ENCODE measurements around the gene PITPNC1. TPM values are rescaled to one million over a fixed set of nuclear protein-coding genes. Genes with fewer than 3 reads are reported as not detected.
"Not testable (repeated sequence)": the region's sequence is repeated elsewhere in the genome, so short reads cannot be mapped to it uniquely, and the experiment has no call there.

The PITPNC1 gene
- polyA plus RNA-seq, 1 donor from 2014 or later, result 18.8 TPM

- no peak overlapping the region for H2AFZ ChIP-seq (ENCODE audit: low read depth, low read length)
- H3K9ac ChIP-seq (ENCODE audit: low read length), result no peak overlapping the region
- TF ChIP-seq EZH2 (IDR thresholded peaks at IDR 0.05; ENCODE audit: borderline replicate concordance, insufficient read depth, low read length, poor library complexity, severe bottlenecking), result no peak
- TF ChIP-seq EP300 (conservative IDR thresholded peaks at IDR 0.05; ENCODE audit: poor library complexity, severe bottlenecking), result no peak
- no peak for TF ChIP-seq REST (IDR thresholded peaks at IDR 0.05; ENCODE audit: borderline replicate concordance)
- no peak for TF ChIP-seq TAF1 (IDR thresholded peaks at IDR 0.05; ENCODE audit: low read depth)
- no peak for TF ChIP-seq MXI1 (conservative IDR thresholded peaks at IDR 0.05; ENCODE audit: poor library complexity, severe bottlenecking)
- no peak for TF ChIP-seq POLR2AphosphoS5 (IDR thresholded peaks at IDR 0.05)
- TF ChIP-seq SMC3 (conservative IDR thresholded peaks at IDR 0.05; ENCODE audit: poor library complexity), result no peak
- TF ChIP-seq RAD21 (conservative IDR thresholded peaks at IDR 0.05), result no peak
- no peak for TF ChIP-seq CTCF (IDR thresholded peaks at IDR 0.05; ENCODE audit: poor library complexity, severe bottlenecking)
- H3K27ac ChIP-seq (ENCODE audit: low read length), result no peak overlapping the region
- no peaks in the 10 kb centered on the region for H3F3A ChIP-seq (ENCODE audit: insufficient read depth, low read length, poor library complexity, severe bottlenecking)
- no peak overlapping the region for H3K4me2 ChIP-seq (ENCODE audit: low read length)
- H3K9me3 ChIP-seq (ENCODE audit: low read length), result no peaks in the 10 kb centered on the region
- H3K9me2 ChIP-seq (ENCODE audit: insufficient read depth, low read length), result no peaks in the 10 kb centered on the region
- H3K79me2 ChIP-seq (replicated peaks; ENCODE audit: insufficient read depth, low read length), result no peaks in the 10 kb centered on the region
- H3K36me3 ChIP-seq (ENCODE audit: insufficient read depth, low read length), result no peaks in the 10 kb centered on the region
- no peak overlapping the region for H3K4me3 ChIP-seq (ENCODE audit: low read length)
- no peaks in the 10 kb centered on the region for H4K20me1 ChIP-seq (ENCODE audit: insufficient read depth)
- H3K27me3 ChIP-seq (ENCODE audit: insufficient read depth, low read depth, low read length), result no peaks in the 10 kb centered on the region
These were observed 323.1 kb downstream of the PITPNC1 start for GRCh38 chr17:67700037-67700724.

GRCh38 chr17:67700725-67701119, 323.6 kb downstream of the PITPNC1 start:
- H3K9ac ChIP-seq (ENCODE audit: low read length), result no peak overlapping the region
- no peaks in the 10 kb centered on the region for H4K20me1 ChIP-seq (ENCODE audit: insufficient read depth)
- TF ChIP-seq SMC3 (conservative IDR thresholded peaks at IDR 0.05; ENCODE audit: poor library complexity) (no peak), MXI1 (conservative IDR thresholded peaks at IDR 0.05; ENCODE audit: poor library complexity, severe bottlenecking) (no peak), RAD21 (conservative IDR thresholded peaks at IDR 0.05) (no peak), TAF1 (IDR thresholded peaks at IDR 0.05; ENCODE audit: low read depth) (no peak), REST (IDR thresholded peaks at IDR 0.05; ENCODE audit: borderline replicate concordance) (no peak), CTCF (IDR thresholded peaks at IDR 0.05; ENCODE audit: poor library complexity, severe bottlenecking) (no peak)
- no peak overlapping the region for H3K4me2 ChIP-seq (ENCODE audit: low read length)
- no peaks in the 10 kb centered on the region for H3F3A ChIP-seq (ENCODE audit: insufficient read depth, low read length, poor library complexity, severe bottlenecking)
- H2AFZ ChIP-seq (ENCODE audit: low read depth, low read length), result no peak overlapping the region
- H3K79me2 ChIP-seq (replicated peaks; ENCODE audit: insufficient read depth, low read length), result no peaks in the 10 kb centered on the region
- no peaks in the 10 kb centered on the region for H3K9me2 ChIP-seq (ENCODE audit: insufficient read depth, low read length)
- no peak overlapping the region for H3K4me3 ChIP-seq (ENCODE audit: low read length)
- H3K27me3 ChIP-seq (ENCODE audit: insufficient read depth, low read depth, low read length), result no peaks in the 10 kb centered on the region
- no peaks in the 10 kb centered on the region for H3K9me3 ChIP-seq (ENCODE audit: low read length)
- H3K27ac ChIP-seq (ENCODE audit: low read length), result no peak overlapping the region
- no peaks in the 10 kb centered on the region for H3K36me3 ChIP-seq (ENCODE audit: insufficient read depth, low read length)

DNA sequence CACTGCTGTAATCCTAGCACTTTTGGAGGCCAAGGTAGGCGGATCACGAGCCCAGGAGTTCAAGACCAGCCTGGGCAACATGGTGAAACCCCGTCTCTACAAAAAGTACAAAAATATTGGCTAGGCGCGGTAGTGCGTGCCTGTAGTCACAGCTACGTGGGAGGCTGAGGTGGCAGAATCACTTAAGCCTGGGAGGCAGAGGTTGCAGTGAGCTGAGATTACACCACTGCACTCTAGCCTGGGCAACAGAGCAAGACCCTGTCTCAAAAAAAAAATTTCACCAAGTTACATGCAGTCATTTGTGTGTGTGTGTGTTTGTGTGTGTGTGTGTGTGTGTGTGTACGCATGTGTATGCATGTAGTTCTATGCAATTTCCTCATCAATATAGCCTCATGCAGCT, 325.8 kb downstream of the PITPNC1 start:
- H3K9me2 ChIP-seq (ENCODE audit: insufficient read depth, low read length); H3K36me3 ChIP-seq (ENCODE audit: insufficient read depth, low read length); H3K4me3 ChIP-seq (ENCODE audit: low read length); H3K9ac ChIP-seq (ENCODE audit: low read length); H3K27me3 ChIP-seq (ENCODE audit: insufficient read depth, low read depth, low read length); H3K4me2 ChIP-seq (ENCODE audit: low read length); H3F3A ChIP-seq (ENCODE audit: insufficient read depth, low read length, poor library complexity, severe bottlenecking); H3K9me3 ChIP-seq (ENCODE audit: low read length); H3K27ac ChIP-seq (ENCODE audit: low read length); H3K79me2 ChIP-seq (replicated peaks; ENCODE audit: insufficient read depth, low read length); H4K20me1 ChIP-seq (ENCODE audit: insufficient read depth); H2AFZ ChIP-seq (ENCODE audit: low read depth, low read length): not testable (repeated sequence)

Measured in neural cell (in vitro differentiated cells).